Liver (tissue), 9 donors: ENCODE data around the gene DIAPH2. TPM values are rescaled to one million over a fixed set of nuclear protein-coding genes. Genes with fewer than 3 reads are reported as not detected.

Experiments used
- DNase-seq: peaks from one replicate; pipeline ENCODE4 v3.0.0-alpha.2; 2017; ENCODE audit warnings: low spot score
- H3K27ac ChIP-seq, 2 donors: one replicate each; pipeline ENCODE4 v1.7.0; 2013; ENCODE audit warnings: inconsistent platforms in 2 of 2, low read length in 2 of 2, control low read depth in 1 of 2, low read depth in 1 of 2, mild to moderate bottlenecking in 1 of 2
- H3K27me3 ChIP-seq, 4 donors: one replicate each; pipeline versions ENCODE4 v1.6.1 to v1.7.0; 2013; ENCODE audit warnings: low read length in 3 of 4, inconsistent platforms in 1 of 4, mild to moderate bottlenecking in 1 of 4, moderate library complexity in 1 of 4; ENCODE audit not compliant: control insufficient read depth in 4 of 4, insufficient read depth in 4 of 4
- H3K36me3 ChIP-seq, 4 donors: one replicate each; pipeline versions ENCODE4 v1.6.1 to v1.7.0; 2013; ENCODE audit warnings: low read length in 3 of 4, mild to moderate bottlenecking in 3 of 4, low read depth in 1 of 4, moderate library complexity in 1 of 4; ENCODE audit not compliant: control insufficient read depth in 4 of 4, insufficient read depth in 3 of 4
- H3K4me1 ChIP-seq, 4 donors: one replicate each; pipeline versions ENCODE4 v1.6.1 to v1.7.0; 2013; ENCODE audit warnings: low read length in 3 of 4, mild to moderate bottlenecking in 3 of 4, moderate library complexity in 1 of 4; ENCODE audit not compliant: control insufficient read depth in 4 of 4, insufficient read depth in 4 of 4
- H3K4me3 ChIP-seq, 3 donors: one replicate each; pipeline versions ENCODE4 v1.6.1 to v1.7.0; 2013; ENCODE audit warnings: low read length in 3 of 3, control low read depth in 1 of 3, low read depth in 1 of 3, mild to moderate bottlenecking in 1 of 3
- H3K9ac ChIP-seq, 2 donors: one replicate each; pipeline ENCODE4 v1.7.0; 2013; ENCODE audit warnings: low read length in 2 of 2, mild to moderate bottlenecking in 2 of 2, moderate library complexity in 2 of 2, control low read depth in 1 of 2, low read depth in 1 of 2
- H3K9me3 ChIP-seq, 4 donors: one replicate each; pipeline versions ENCODE4 v1.6.1 to v1.7.0; 2013; ENCODE audit warnings: low read length in 3 of 4; ENCODE audit not compliant: control insufficient read depth in 4 of 4
- ATF3 ChIP-seq: IDR thresholded peaks from 2 replicates; pipeline ENCODE4 v1.6.1; 2016; ENCODE audit warnings: antibody characterized with exemption
- CTCF ChIP-seq: fragments of 150-350 bp; IDR thresholded peaks from 2 replicates; pipeline ENCODE4 v1.5.1; 2017; ENCODE audit warnings: improper control_type of control experiment, low read depth, low read length; ENCODE audit not compliant: missing input control
- EGR1 ChIP-seq, 2 donors: IDR thresholded peaks; 2 replicates each; pipeline ENCODE4 v1.6.1; 2016 to 2018; ENCODE audit warnings: antibody characterized with exemption in 2 of 2, low read depth in 2 of 2
- FOXA2 ChIP-seq: IDR thresholded peaks from 2 replicates; pipeline ENCODE4 v1.6.1; 2016; ENCODE audit warnings: antibody characterized with exemption
- HNF4A ChIP-seq, 2 donors: conservative IDR thresholded peaks; 2 replicates each; pipeline ENCODE4 v1.6.1; 2016; ENCODE audit warnings: antibody characterized with exemption in 2 of 2, mild to moderate bottlenecking in 2 of 2
- HNF4G ChIP-seq: IDR thresholded peaks from 2 replicates; pipeline ENCODE4 v1.6.1; 2016; ENCODE audit warnings: antibody characterized with exemption
- JUND ChIP-seq, 2 donors: IDR thresholded peaks; 2 replicates each; pipeline ENCODE4 v1.6.1; 2016; ENCODE audit warnings: antibody characterized with exemption in 2 of 2
- NR2F2 ChIP-seq: IDR thresholded peaks from 2 replicates; pipeline ENCODE4 v1.6.1; 2016; ENCODE audit warnings: antibody characterized with exemption
- RAD21 ChIP-seq, 2 donors: IDR thresholded peaks; 2 replicates each; pipeline ENCODE4 v1.6.1; 2016; ENCODE audit warnings: antibody characterized with exemption in 2 of 2, mild to moderate bottlenecking in 2 of 2
- REST ChIP-seq: IDR thresholded peaks from 2 replicates; pipeline ENCODE4 v1.6.1; 2016; ENCODE audit warnings: antibody characterized with exemption, mild to moderate bottlenecking
- SP1 ChIP-seq: IDR thresholded peaks from 2 replicates; pipeline ENCODE4 v1.6.1; 2018; ENCODE audit warnings: antibody characterized with exemption, mild to moderate bottlenecking
- TAF1 ChIP-seq: conservative IDR thresholded peaks from 2 replicates; pipeline ENCODE4 v1.6.1; 2016; ENCODE audit warnings: antibody characterized with exemption, mild to moderate bottlenecking
- YY1 ChIP-seq: IDR thresholded peaks from 2 replicates; pipeline ENCODE4 v1.6.1; 2016; ENCODE audit warnings: antibody characterized with exemption, mild to moderate bottlenecking
- ZBTB33 ChIP-seq: IDR thresholded peaks from 2 replicates; pipeline ENCODE4 v1.6.1; 2016; ENCODE audit warnings: antibody characterized with exemption
- WGBS: extraction: QIAGEN DNeasy Blood & Tissue Kit; methylation state at CpG from one replicate; pipeline ENCODE4 v1.1.7; 2013; 5-methylcytosine and 5-hydroxymethylcytosine counted together
- polyA plus RNA-seq, 2 donors: library from polyadenylated mRNA; stranded (reverse) in 1 of 2; unstranded in 1 of 2; fragments of 200-250 nt in 1 of 2; fragments of >200 nt in 1 of 2; fragmentation: Nextera tagmentation in 1 of 2; extraction: Ambion mirVana in 1 of 2; gene quantifications; one replicate each; pipeline versions ENCODE4 v1.2.1 to v1.2.3, GENCODE V29; 2013 to 2015
- total RNA-seq, 2 donors: library from RNA; depleted of rRNA; stranded (reverse); fragments of >200 nt; gene quantifications; one replicate each; pipeline ENCODE4 v1.2.3, GENCODE V29; 2014
- TF ChIP-seq, protein P1 (sequence below): IDR thresholded peaks from 2 replicates; pipeline ENCODE4 v1.6.1; 2016; ENCODE audit warnings: antibody characterized with exemption
- donor health status: healthy.
- donor health status: healthy.
- donor health status: healthy.
- donor health status: healthy.
- donor health status: healthy.

DIAPH2 gene
- total and polyA plus RNA-seq, 4 donors: 2.7 to 16.6 (median 5.3) TPM

DNA sequence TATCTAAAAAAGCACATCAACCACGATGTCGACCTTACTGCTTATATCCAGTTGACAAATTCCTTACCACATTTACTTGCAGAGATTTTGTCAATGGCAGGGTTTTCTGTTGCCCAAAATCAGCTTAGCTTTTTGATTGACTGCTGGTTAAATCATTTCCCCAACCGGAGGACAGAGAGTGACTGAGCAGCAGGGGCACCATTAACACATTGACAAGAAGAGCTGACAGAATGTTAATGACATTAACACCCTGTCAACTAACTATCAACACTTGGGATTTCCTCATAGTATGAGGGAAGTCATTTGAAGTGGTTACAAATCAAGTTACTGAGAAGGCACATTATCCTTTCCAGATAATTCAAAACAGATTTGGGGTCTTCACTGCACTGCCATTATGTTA lies 567.5 kb downstream of the DIAPH2 start:
- no peak for DNase-seq
- TF ChIP-seq TAF1 (no peak), HNF4A (conservative IDR thresholded peaks at IDR 0.05) (no peak), JUND (IDR thresholded peaks at IDR 0.05) (no peak), NR2F2 (no peak), CTCF (no peak), REST (no peak), EGR1 (IDR thresholded peaks at IDR 0.05; ENCODE audit: low read depth in 2 of 2) (no peak), HNF4G (no peak), RAD21 (IDR thresholded peaks at IDR 0.05) (no peak), YY1 (no peak)
- TF ChIP-seq, protein P1, sequence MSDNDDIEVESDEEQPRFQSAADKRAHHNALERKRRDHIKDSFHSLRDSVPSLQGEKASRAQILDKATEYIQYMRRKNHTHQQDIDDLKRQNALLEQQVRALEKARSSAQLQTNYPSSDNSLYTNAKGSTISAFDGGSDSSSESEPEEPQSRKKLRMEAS: no peak
- H3K9ac ChIP-seq: no peak overlapping the region
- peaks cover 0 to 1% (median 0%) of the 10 kb centered on the region in 4 donors for H3K36me3 ChIP-seq
- no peak overlapping the region for H3K4me3 ChIP-seq
- no peak overlapping the region for H3K27ac ChIP-seq
- H3K4me1 ChIP-seq: no peaks in the 10 kb centered on the region
- 83% methylated on average over 3 of the region's 3 CpGs for WGBS
- H3K9me3 ChIP-seq: no peaks in the 10 kb centered on the region
- no peaks in the 10 kb centered on the region for H3K27me3 ChIP-seq

DNA sequence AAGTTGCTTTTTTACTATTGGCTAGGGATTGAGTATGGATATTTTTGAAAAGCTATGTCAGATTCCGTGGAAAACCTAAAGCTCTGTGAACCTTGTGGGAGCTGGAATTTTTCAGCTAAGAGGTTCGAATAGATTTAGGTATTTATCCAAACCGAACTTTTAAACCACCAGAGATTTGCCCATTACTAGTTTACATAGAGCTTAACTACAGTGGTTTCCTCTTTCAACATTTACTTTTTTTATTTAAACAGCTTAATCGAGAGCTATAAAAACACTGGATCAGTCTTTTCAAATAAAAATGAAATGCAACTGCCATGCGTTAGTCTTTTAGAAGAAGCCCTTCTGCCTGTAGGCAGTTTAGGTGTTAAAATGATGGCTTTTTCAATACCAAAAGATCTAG lies 576.0 kb downstream of the DIAPH2 start:
- no peak for DNase-seq
- H3K4me1 ChIP-seq: no peaks in the 10 kb centered on the region
- TF ChIP-seq ATF3 (no peak), REST (no peak), NR2F2 (no peak), TAF1 (no peak), SP1 (no peak), EGR1 (IDR thresholded peaks at IDR 0.05; ENCODE audit: low read depth in 2 of 2) (no peak), ZBTB33 (no peak), FOXA2 (no peak), HNF4G (no peak)
- H3K36me3 ChIP-seq: peaks cover 0 to 2% (median 0%) of the 10 kb centered on the region in 4 donors
- H3K27me3 ChIP-seq: no peaks in the 10 kb centered on the region
- H3K9me3 ChIP-seq: no peaks in the 10 kb centered on the region
- no peak overlapping the region for H3K27ac ChIP-seq
- 63% methylated on average over 5 of the region's 5 CpGs for WGBS
- no peak overlapping the region for H3K9ac ChIP-seq
- no peak overlapping the region for H3K4me3 ChIP-seq
